Suprapubic skin (tissue), 4 donors: Measurements from ENCODE around the gene SPPL3.

Experiments
- POLR2A ChIP-seq, 2 donors: fragments of 450-650 bp; IDR thresholded peaks; one replicate each; pipeline ENCODE4 v1.6.1; 2017; ENCODE audit warnings: antibody characterized with exemption in 2 of 2, mild to moderate bottlenecking in 2 of 2, moderate library complexity in 2 of 2
- POLR2AphosphoS5 ChIP-seq, 3 donors: sonication (generic); formaldehyde crosslinking; IDR thresholded peaks; one replicate each; pipeline ENCODE4 v1.6.1; 2017; ENCODE audit warnings: antibody characterized with exemption in 3 of 3

DNA sequence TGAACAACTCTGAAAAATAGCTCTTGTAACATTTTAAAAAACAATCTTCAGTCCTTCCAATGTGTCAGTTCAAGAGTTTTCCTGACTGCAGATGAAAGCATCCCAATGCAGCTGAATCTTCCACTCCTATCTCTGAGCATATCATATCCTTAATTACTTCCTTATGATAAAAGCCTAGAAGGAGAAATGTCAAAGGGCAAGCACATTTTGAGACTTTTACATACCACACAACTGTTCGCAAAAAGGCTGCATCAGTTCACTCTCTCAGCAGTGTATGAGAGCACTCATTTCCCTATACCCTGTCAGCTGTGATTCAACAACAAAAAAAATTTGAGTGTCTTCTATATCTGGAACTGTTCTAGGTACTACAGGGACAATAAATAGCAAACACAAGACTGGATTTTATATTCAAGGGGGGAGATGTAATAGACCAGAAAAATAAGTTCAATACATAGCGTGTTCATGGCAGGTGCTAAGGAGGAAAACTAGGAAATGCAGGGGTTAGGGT, 112.4 kb downstream of the SPPL3 start:
- TF ChIP-seq POLR2A (IDR thresholded peaks at IDR 0.05) (no peak), POLR2AphosphoS5 (IDR thresholded peaks at IDR 0.05) (no peak)
